ENCODE measurements around the gene TSPYL1. TPM values are rescaled to one million over a fixed set of nuclear protein-coding genes. Genes with fewer than 3 reads are reported as not detected.

TSPYL1 gene
- total RNA-seq, 4 donors from 2014 or later = 17.4 to 94.9 (median 57.7) TPM

GRCh38 chr6:116248577-116248976 is 31.2 kb downstream of the TSPYL1 start:
- no peaks in the 10 kb centered on the region for H3K27me3 ChIP-seq
- no peak for DNase-seq
- no peaks in the 10 kb centered on the region for H3K36me3 ChIP-seq
- no peak for TF ChIP-seq POLR2A (IDR thresholded peaks at IDR 0.05)
- TF ChIP-seq CTCF (IDR thresholded peaks at IDR 0.05) = no peak
- intact Hi-C loops (cut with DNase I; ENCODE audit: low total_unique reads) = no loop called here
- no peaks in the 10 kb centered on the region for H3K9me3 ChIP-seq
- peaks cover 0 to 11% of the 10 kb centered on the region in 2 donors for H3K4me1 ChIP-seq
- no peak overlapping the region for H3K27ac ChIP-seq
- no peak overlapping the region for H3K4me3 ChIP-seq

GRCh38 chr6:116247285-116247684 is 32.4 kb downstream of the TSPYL1 start:
- Histone ChIP-seq H3K27me3 (no peaks in the 10 kb centered on the region), H3K27ac (no peak overlapping the region), H3K4me1 (peaks cover 0 to 11% of the 10 kb centered on the region in 2 donors), H3K36me3 (no peaks in the 10 kb centered on the region), H3K9me3 (no peaks in the 10 kb centered on the region), H3K4me3 (no peak overlapping the region)
- DNase-seq = no peak
- intact Hi-C loops (cut with DNase I; ENCODE audit: low total_unique reads) = no loop called here
- TF ChIP-seq POLR2A (IDR thresholded peaks at IDR 0.05) = no peak
- TF ChIP-seq CTCF (IDR thresholded peaks at IDR 0.05) = no peak

- DNase-seq = no peak
- H3K9me3 ChIP-seq = no peaks in the 10 kb centered on the region
- no peak overlapping the region for H3K27ac ChIP-seq
- no peaks in the 10 kb centered on the region for H3K27me3 ChIP-seq
- TF ChIP-seq POLR2A (IDR thresholded peaks at IDR 0.05) (no peak), CTCF (IDR thresholded peaks at IDR 0.05) (no peak)
- no peak overlapping the region for H3K4me3 ChIP-seq
- no peaks in the 10 kb centered on the region for H3K36me3 ChIP-seq
- peaks cover 0 to 11% of the 10 kb centered on the region in 2 donors for H3K4me1 ChIP-seq
- intact Hi-C loops (cut with DNase I; ENCODE audit: low total_unique reads) = no loop called here
Measured at GRCh38 chr6:116246089-116246488, 33.6 kb downstream of the TSPYL1 start.

GRCh38 chr6:116244284-116244683 is 35.4 kb downstream of the TSPYL1 start:
- no peaks in the 10 kb centered on the region for H3K9me3 ChIP-seq

GRCh38 chr6:116239856-116240255 is 39.9 kb downstream of the TSPYL1 start:
- Histone ChIP-seq H3K4me1 (no peaks in the 10 kb centered on the region), H3K9me3 (no peaks in the 10 kb centered on the region), H3K4me3 (no peak overlapping the region), H3K27me3 (no peaks in the 10 kb centered on the region), H3K27ac (no peak overlapping the region), H3K36me3 (no peaks in the 10 kb centered on the region)
- TF ChIP-seq CTCF (IDR thresholded peaks at IDR 0.05) (no peak), POLR2A (IDR thresholded peaks at IDR 0.05) (no peak)
- intact Hi-C loops (cut with DNase I; ENCODE audit: low total_unique reads) = no loop called here
- no peak for DNase-seq

More at GRCh38 chr6:116244284-116244683, 35.4 kb downstream of the TSPYL1 start:
- TF ChIP-seq CTCF (IDR thresholded peaks at IDR 0.05) (no peak), POLR2A (IDR thresholded peaks at IDR 0.05) (no peak)
- Histone ChIP-seq H3K27me3 (no peaks in the 10 kb centered on the region), H3K36me3 (no peaks in the 10 kb centered on the region), H3K27ac (no peak overlapping the region), H3K4me3 (no peak overlapping the region), H3K4me1 (no peaks in the 10 kb centered on the region)
- intact Hi-C loops (cut with DNase I; ENCODE audit: low total_unique reads) = no loop called here
- DNase-seq = no peak

Measured in uterus (tissue), 4 donors.